ENCODE data around the gene PTCH1.

DNA sequence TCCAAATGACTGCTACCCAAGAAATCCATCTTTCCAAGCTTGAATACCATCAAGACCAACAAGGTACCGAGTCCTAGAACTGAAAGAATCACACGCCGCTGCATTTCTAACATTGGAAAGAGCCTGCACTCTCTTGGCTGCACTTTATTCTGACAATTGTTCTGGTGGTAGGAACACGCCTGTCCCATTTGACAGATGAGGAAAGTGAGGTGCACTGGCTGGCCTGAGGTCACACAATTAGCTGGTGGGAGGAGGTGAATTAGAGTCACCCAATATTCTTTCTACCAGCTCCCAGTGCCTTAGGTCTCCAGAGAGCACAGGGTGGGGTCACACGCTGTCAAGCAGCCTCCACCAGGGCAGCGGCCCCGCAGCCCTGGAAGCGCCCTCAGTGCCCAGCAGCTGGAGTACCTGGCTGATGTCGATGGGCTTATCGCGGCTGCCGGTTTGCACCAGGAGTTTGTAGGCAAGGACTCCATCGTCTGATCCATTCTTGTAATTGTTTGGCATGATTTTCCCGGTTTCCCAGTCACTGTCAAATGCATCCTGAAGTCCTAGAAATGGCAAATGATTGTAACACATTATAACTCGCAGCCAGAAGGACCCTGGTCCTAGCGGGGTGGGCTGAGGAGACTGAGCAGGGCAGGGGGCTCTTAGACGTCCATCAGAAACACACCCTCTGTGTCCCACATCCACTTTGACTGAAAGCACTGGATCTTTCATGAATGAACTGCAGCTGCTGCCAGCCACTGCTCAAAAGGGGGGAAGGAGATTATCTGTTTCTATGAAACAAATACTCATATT, 55.1 kb downstream of the PTCH1 start:
- TF ChIP-seq, protein P1, sequence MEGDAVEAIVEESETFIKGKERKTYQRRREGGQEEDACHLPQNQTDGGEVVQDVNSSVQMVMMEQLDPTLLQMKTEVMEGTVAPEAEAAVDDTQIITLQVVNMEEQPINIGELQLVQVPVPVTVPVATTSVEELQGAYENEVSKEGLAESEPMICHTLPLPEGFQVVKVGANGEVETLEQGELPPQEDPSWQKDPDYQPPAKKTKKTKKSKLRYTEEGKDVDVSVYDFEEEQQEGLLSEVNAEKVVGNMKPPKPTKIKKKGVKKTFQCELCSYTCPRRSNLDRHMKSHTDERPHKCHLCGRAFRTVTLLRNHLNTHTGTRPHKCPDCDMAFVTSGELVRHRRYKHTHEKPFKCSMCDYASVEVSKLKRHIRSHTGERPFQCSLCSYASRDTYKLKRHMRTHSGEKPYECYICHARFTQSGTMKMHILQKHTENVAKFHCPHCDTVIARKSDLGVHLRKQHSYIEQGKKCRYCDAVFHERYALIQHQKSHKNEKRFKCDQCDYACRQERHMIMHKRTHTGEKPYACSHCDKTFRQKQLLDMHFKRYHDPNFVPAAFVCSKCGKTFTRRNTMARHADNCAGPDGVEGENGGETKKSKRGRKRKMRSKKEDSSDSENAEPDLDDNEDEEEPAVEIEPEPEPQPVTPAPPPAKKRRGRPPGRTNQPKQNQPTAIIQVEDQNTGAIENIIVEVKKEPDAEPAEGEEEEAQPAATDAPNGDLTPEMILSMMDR (tag by site-specific recombination; IDR thresholded peaks at IDR 0.05): no peak
- TF ChIP-seq TCF7L2 (IDR thresholded peaks at IDR 0.05; ENCODE audit: borderline replicate concordance, low read depth, low read length) (no peak), ZBTB7A (tag by site-specific recombination; IDR thresholded peaks at IDR 0.05; ENCODE audit: low read depth) (no peak), ZNF433 (tag by site-specific recombination; IDR thresholded peaks at IDR 0.05; ENCODE audit: low read depth) (no peak)
- TF ChIP-seq, protein P2, sequence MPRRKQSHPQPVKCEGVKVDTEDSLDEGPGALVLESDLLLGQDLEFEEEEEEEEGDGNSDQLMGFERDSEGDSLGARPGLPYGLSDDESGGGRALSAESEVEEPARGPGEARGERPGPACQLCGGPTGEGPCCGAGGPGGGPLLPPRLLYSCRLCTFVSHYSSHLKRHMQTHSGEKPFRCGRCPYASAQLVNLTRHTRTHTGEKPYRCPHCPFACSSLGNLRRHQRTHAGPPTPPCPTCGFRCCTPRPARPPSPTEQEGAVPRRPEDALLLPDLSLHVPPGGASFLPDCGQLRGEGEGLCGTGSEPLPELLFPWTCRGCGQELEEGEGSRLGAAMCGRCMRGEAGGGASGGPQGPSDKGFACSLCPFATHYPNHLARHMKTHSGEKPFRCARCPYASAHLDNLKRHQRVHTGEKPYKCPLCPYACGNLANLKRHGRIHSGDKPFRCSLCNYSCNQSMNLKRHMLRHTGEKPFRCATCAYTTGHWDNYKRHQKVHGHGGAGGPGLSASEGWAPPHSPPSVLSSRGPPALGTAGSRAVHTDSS (tag by site-specific recombination; IDR thresholded peaks at IDR 0.05): no peak
- TF ChIP-seq, protein P3, sequence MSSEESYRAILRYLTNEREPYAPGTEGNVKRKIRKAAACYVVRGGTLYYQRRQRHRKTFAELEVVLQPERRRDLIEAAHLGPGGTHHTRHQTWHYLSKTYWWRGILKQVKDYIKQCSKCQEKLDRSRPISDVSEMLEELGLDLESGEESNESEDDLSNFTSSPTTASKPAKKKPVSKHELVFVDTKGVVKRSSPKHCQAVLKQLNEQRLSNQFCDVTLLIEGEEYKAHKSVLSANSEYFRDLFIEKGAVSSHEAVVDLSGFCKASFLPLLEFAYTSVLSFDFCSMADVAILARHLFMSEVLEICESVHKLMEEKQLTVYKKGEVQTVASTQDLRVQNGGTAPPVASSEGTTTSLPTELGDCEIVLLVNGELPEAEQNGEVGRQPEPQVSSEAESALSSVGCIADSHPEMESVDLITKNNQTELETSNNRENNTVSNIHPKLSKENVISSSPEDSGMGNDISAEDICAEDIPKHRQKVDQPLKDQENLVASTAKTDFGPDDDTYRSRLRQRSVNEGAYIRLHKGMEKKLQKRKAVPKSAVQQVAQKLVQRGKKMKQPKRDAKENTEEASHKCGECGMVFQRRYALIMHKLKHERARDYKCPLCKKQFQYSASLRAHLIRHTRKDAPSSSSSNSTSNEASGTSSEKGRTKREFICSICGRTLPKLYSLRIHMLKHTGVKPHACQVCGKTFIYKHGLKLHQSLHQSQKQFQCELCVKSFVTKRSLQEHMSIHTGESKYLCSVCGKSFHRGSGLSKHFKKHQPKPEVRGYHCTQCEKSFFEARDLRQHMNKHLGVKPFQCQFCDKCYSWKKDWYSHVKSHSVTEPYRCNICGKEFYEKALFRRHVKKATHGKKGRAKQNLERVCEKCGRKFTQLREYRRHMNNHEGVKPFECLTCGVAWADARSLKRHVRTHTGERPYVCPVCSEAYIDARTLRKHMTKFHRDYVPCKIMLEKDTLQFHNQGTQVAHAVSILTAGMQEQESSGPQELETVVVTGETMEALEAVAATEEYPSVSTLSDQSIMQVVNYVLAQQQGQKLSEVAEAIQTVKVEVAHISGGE (tag by site-specific recombination; conservative IDR thresholded peaks at IDR 0.05; ENCODE audit: low read depth): no peak
- TF ChIP-seq, protein P4, sequence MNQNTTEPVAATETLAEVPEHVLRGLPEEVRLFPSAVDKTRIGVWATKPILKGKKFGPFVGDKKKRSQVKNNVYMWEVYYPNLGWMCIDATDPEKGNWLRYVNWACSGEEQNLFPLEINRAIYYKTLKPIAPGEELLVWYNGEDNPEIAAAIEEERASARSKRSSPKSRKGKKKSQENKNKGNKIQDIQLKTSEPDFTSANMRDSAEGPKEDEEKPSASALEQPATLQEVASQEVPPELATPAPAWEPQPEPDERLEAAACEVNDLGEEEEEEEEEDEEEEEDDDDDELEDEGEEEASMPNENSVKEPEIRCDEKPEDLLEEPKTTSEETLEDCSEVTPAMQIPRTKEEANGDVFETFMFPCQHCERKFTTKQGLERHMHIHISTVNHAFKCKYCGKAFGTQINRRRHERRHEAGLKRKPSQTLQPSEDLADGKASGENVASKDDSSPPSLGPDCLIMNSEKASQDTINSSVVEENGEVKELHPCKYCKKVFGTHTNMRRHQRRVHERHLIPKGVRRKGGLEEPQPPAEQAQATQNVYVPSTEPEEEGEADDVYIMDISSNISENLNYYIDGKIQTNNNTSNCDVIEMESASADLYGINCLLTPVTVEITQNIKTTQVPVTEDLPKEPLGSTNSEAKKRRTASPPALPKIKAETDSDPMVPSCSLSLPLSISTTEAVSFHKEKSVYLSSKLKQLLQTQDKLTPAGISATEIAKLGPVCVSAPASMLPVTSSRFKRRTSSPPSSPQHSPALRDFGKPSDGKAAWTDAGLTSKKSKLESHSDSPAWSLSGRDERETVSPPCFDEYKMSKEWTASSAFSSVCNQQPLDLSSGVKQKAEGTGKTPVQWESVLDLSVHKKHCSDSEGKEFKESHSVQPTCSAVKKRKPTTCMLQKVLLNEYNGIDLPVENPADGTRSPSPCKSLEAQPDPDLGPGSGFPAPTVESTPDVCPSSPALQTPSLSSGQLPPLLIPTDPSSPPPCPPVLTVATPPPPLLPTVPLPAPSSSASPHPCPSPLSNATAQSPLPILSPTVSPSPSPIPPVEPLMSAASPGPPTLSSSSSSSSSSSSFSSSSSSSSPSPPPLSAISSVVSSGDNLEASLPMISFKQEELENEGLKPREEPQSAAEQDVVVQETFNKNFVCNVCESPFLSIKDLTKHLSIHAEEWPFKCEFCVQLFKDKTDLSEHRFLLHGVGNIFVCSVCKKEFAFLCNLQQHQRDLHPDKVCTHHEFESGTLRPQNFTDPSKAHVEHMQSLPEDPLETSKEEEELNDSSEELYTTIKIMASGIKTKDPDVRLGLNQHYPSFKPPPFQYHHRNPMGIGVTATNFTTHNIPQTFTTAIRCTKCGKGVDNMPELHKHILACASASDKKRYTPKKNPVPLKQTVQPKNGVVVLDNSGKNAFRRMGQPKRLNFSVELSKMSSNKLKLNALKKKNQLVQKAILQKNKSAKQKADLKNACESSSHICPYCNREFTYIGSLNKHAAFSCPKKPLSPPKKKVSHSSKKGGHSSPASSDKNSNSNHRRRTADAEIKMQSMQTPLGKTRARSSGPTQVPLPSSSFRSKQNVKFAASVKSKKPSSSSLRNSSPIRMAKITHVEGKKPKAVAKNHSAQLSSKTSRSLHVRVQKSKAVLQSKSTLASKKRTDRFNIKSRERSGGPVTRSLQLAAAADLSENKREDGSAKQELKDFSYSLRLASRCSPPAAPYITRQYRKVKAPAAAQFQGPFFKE (tag by site-specific recombination; IDR thresholded peaks at IDR 0.05; ENCODE audit: borderline replicate concordance): no peak

Measured in HEK293 (cell line).